NCI-H1048 (cell line): Measurements from ENCODE around the gene OR6C1.
"Not testable (repeated sequence)": the region's sequence is repeated elsewhere in the genome, so short reads cannot be mapped to it uniquely, and the experiment has no call there.

ENCODE experiments used
- DNase-seq: peaks from one replicate; lab custom pipeline; 2025; lab: John Stamatoyannopoulos, UW

OR6C1 gene

GRCh38 chr12:55314043-55314442, at the start of gene OR6C1:
Gene OR6C1, plus strand, starts transcription at chr12:55314343. Its CDS starts 6,257 bp downstream, at chr12:55320600.
- no peak for DNase-seq

GRCh38 chr12:55280991-55281390, 33.2 kb upstream of the OR6C1 start:
- no peak for DNase-seq

- no peak for DNase-seq
Measured at GRCh38 chr12:55289999-55290398, 24.1 kb upstream of the OR6C1 start.

- no peak for DNase-seq
Measured at GRCh38 chr12:55296469-55296868, 17.7 kb upstream of the OR6C1 start, which contains the start of gene OR6C6. Gene OR6C6, minus strand, starts transcription at chr12:55296569. Its CDS starts 1,337 bp downstream, at chr12:55295232.

GRCh38 chr12:55320201-55320600, 6.1 kb downstream of the OR6C1 start:
- DNase-seq: no peak

- not testable (repeated sequence) for DNase-seq
Measured at GRCh38 chr12:55325801-55326200, 11.7 kb downstream of the OR6C1 start.

- no peak for DNase-seq
Measured at GRCh38 chr12:55330446-55330845, 16.3 kb downstream of the OR6C1 start, which contains the start of gene OR6C3. Gene OR6C3, plus strand, starts transcription at chr12:55330746. Its CDS starts 955 bp downstream, at chr12:55331701.

- no peak for DNase-seq
Measured at GRCh38 chr12:55336002-55336401, 21.9 kb downstream of the OR6C1 start.

GRCh38 chr12:55355338-55355737, 41.2 kb downstream of the OR6C1 start:
- DNase-seq: not testable (repeated sequence)

- DNase-seq: no peak
Measured at GRCh38 chr12:55362675-55363074, 48.5 kb downstream of the OR6C1 start, which contains the start of gene OR6C75. Gene OR6C75, plus strand, starts transcription at chr12:55362975. Its CDS starts 2,136 bp downstream, at chr12:55365111.

- no peak for DNase-seq
Measured at GRCh38 chr12:55365086-55365485, 50.9 kb downstream of the OR6C1 start.
